ENCODE data around the gene PPARGC1A.

Gene PPARGC1A

GRCh38 chr4:23923840-23924239 is 34.0 kb upstream of the PPARGC1A start:
- H3K9ac ChIP-seq (ENCODE audit: low read depth, low read length), result no peak overlapping the region
- no peak overlapping the region for H3K4me3 ChIP-seq (ENCODE audit: low read length)
- no peaks in the 10 kb centered on the region for H3K9me3 ChIP-seq (replicated peaks; ENCODE audit: low read length)
- H3K36me3 ChIP-seq (ENCODE audit: insufficient read depth, low read length), result no peaks in the 10 kb centered on the region
- H3K4me1 ChIP-seq (ENCODE audit: control insufficient read depth, insufficient read depth, low read length), result no peaks in the 10 kb centered on the region
- no peaks in the 10 kb centered on the region for H3K27me3 ChIP-seq (ENCODE audit: control insufficient read depth, insufficient read depth, low read length)
- H3K4me2 ChIP-seq (ENCODE audit: low read length), result no peak overlapping the region

DNA sequence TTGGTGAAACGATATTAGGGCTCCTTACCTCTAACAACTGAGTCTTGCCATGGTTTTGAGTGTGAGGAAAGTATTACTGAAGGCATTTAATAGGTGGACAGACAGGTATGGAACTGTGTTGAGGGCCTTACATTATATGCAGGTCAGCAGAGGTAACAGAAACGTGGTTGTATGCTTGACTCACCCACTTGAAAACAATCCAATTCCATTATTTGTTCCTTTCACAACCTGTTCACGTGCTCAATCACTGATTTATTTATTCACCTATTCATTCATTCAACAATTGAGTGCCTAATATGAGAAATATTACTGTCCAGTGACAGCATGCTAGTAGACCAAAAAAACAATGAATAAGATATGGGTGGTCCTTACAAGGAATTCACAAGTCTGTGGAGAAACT is 33.3 kb upstream of the PPARGC1A start:
- no peaks in the 10 kb centered on the region for H3K36me3 ChIP-seq (ENCODE audit: insufficient read depth, low read length)
- no peaks in the 10 kb centered on the region for H3K27me3 ChIP-seq (ENCODE audit: control insufficient read depth, insufficient read depth, low read length)
- H3K9me3 ChIP-seq (replicated peaks; ENCODE audit: low read length), result no peaks in the 10 kb centered on the region
- no peaks in the 10 kb centered on the region for H3K4me1 ChIP-seq (ENCODE audit: control insufficient read depth, insufficient read depth, low read length)
- H3K4me3 ChIP-seq (ENCODE audit: low read length), result no peak overlapping the region
- no peak overlapping the region for H3K4me2 ChIP-seq (ENCODE audit: low read length)
- no peak overlapping the region for H3K9ac ChIP-seq (ENCODE audit: low read depth, low read length)

- Histone ChIP-seq H3K36me3 (ENCODE audit: insufficient read depth, low read length) (no peaks in the 10 kb centered on the region), H3K4me1 (ENCODE audit: control insufficient read depth, insufficient read depth, low read length) (no peaks in the 10 kb centered on the region), H3K27me3 (ENCODE audit: control insufficient read depth, insufficient read depth, low read length) (no peaks in the 10 kb centered on the region), H3K9ac (ENCODE audit: low read depth, low read length) (no peak overlapping the region), H3K4me2 (ENCODE audit: low read length) (no peak overlapping the region), H3K9me3 (replicated peaks; ENCODE audit: low read length) (no peaks in the 10 kb centered on the region), H3K4me3 (ENCODE audit: low read length) (no peak overlapping the region)
These were observed 32.8 kb upstream of the PPARGC1A start for GRCh38 chr4:23922541-23923111.

DNA sequence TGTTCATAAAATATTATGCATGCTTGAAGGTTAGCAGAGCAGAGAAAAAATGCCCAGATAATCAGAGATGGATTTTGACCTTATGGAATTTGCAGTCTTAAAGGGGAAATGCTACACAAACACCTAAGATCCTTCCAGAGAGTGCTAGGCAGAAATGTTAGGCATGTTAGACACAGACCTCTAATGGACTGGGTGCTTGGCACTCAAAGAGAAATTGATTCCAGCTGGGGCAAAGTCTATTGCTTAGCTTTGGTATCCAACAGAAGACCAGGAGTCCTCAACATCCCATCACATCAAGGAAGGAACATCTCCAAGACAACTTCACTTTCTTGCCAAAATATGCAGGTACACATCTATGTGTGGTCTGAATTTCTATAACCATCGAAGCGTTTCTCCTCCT is 32.2 kb upstream of the PPARGC1A start:
- Histone ChIP-seq H3K36me3 (ENCODE audit: insufficient read depth, low read length) (no peaks in the 10 kb centered on the region), H3K4me3 (ENCODE audit: low read length) (no peak overlapping the region), H3K9me3 (replicated peaks; ENCODE audit: low read length) (no peaks in the 10 kb centered on the region), H3K4me2 (ENCODE audit: low read length) (no peak overlapping the region), H3K9ac (ENCODE audit: low read depth, low read length) (no peak overlapping the region), H3K27me3 (ENCODE audit: control insufficient read depth, insufficient read depth, low read length) (no peaks in the 10 kb centered on the region), H3K4me1 (ENCODE audit: control insufficient read depth, insufficient read depth, low read length) (no peaks in the 10 kb centered on the region)

- Histone ChIP-seq H3K4me1 (ENCODE audit: control insufficient read depth, insufficient read depth, low read length) (no peaks in the 10 kb centered on the region), H3K27me3 (ENCODE audit: control insufficient read depth, insufficient read depth, low read length) (no peaks in the 10 kb centered on the region), H3K9me3 (replicated peaks; ENCODE audit: low read length) (no peaks in the 10 kb centered on the region), H3K9ac (ENCODE audit: low read depth, low read length) (no peak overlapping the region), H3K4me2 (ENCODE audit: low read length) (no peak overlapping the region), H3K4me3 (ENCODE audit: low read length) (no peak overlapping the region), H3K36me3 (ENCODE audit: insufficient read depth, low read length) (no peaks in the 10 kb centered on the region)
These were observed 31.6 kb upstream of the PPARGC1A start for GRCh38 chr4:23921447-23921845.

GRCh38 chr4:23920716-23921446 is 31.0 kb upstream of the PPARGC1A start:
- no peak overlapping the region for H3K4me3 ChIP-seq (ENCODE audit: low read length)
- H3K4me2 ChIP-seq (ENCODE audit: low read length), result no peak overlapping the region
- no peaks in the 10 kb centered on the region for H3K27me3 ChIP-seq (ENCODE audit: control insufficient read depth, insufficient read depth, low read length)
- no peaks in the 10 kb centered on the region for H3K9me3 ChIP-seq (replicated peaks; ENCODE audit: low read length)
- no peaks in the 10 kb centered on the region for H3K36me3 ChIP-seq (ENCODE audit: insufficient read depth, low read length)
- no peak overlapping the region for H3K9ac ChIP-seq (ENCODE audit: low read depth, low read length)
- H3K4me1 ChIP-seq (ENCODE audit: control insufficient read depth, insufficient read depth, low read length), result no peaks in the 10 kb centered on the region

- Histone ChIP-seq H3K4me2 (ENCODE audit: low read length) (no peak overlapping the region), H3K9ac (ENCODE audit: low read depth, low read length) (no peak overlapping the region), H3K27me3 (ENCODE audit: control insufficient read depth, insufficient read depth, low read length) (no peaks in the 10 kb centered on the region), H3K36me3 (ENCODE audit: insufficient read depth, low read length) (no peaks in the 10 kb centered on the region), H3K4me3 (ENCODE audit: low read length) (no peak overlapping the region), H3K4me1 (ENCODE audit: control insufficient read depth, insufficient read depth, low read length) (no peaks in the 10 kb centered on the region), H3K9me3 (replicated peaks; ENCODE audit: low read length) (no peaks in the 10 kb centered on the region)
These were observed 30.4 kb upstream of the PPARGC1A start for GRCh38 chr4:23920296-23920695.

GRCh38 chr4:23916282-23916681 is 26.4 kb upstream of the PPARGC1A start:
- no peak overlapping the region for H3K4me3 ChIP-seq (ENCODE audit: low read length)
- no peak overlapping the region for H3K9ac ChIP-seq (ENCODE audit: low read depth, low read length)
- H3K9me3 ChIP-seq (replicated peaks; ENCODE audit: low read length), result no peaks in the 10 kb centered on the region
- H3K27me3 ChIP-seq (ENCODE audit: control insufficient read depth, insufficient read depth, low read length), result no peaks in the 10 kb centered on the region
- no peaks in the 10 kb centered on the region for H3K36me3 ChIP-seq (ENCODE audit: insufficient read depth, low read length)
- no peaks in the 10 kb centered on the region for H3K4me1 ChIP-seq (ENCODE audit: control insufficient read depth, insufficient read depth, low read length)
- no peak overlapping the region for H3K4me2 ChIP-seq (ENCODE audit: low read length)

- no peak overlapping the region for H3K4me2 ChIP-seq (ENCODE audit: low read length)
- H3K36me3 ChIP-seq (ENCODE audit: insufficient read depth, low read length), result no peaks in the 10 kb centered on the region
- no peaks in the 10 kb centered on the region for H3K27me3 ChIP-seq (ENCODE audit: control insufficient read depth, insufficient read depth, low read length)
- H3K4me1 ChIP-seq (ENCODE audit: control insufficient read depth, insufficient read depth, low read length), result no peaks in the 10 kb centered on the region
- no peak overlapping the region for H3K9ac ChIP-seq (ENCODE audit: low read depth, low read length)
- H3K4me3 ChIP-seq (ENCODE audit: low read length), result no peak overlapping the region
- no peaks in the 10 kb centered on the region for H3K9me3 ChIP-seq (replicated peaks; ENCODE audit: low read length)
These were observed 25.7 kb upstream of the PPARGC1A start for GRCh38 chr4:23915459-23916132.

DNA sequence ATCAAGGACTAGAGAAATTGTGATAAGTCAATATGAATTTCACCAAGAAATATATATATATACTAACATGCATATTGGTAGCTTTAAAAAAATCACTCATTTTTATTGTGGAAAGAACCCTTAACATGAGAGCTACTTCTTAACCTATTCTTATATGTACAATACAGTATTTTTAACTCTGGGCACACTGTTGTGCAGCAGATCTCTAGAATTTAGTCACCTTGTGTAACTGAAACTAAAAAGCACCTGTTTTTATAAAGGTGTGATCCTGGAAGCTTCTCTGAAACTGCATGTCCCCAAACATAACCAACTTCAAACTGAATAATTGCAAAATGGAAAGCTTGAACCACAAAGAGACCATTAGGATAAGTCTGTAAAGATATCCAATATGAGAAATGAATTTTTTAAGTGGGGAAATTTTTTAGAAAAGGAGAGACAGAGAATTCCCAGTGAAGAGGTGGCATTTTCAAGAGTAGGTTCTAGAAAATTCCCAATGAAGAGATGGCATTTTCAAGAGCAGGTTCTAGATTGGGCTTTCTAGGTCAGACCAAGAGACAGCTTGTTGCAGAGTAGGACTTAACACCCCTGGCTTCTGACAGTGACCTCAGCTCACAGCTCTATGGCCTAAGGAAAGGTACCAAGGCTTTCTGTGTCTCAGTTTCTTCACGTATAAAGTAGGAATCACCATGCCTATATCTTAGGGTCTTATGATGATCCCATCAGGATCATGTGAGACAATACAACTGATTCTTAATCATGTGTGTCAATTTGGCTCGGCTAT is 22.0 kb upstream of the PPARGC1A start:
- Histone ChIP-seq H3K4me1 (ENCODE audit: control insufficient read depth, insufficient read depth, low read length) (no peaks in the 10 kb centered on the region), H3K4me2 (ENCODE audit: low read length) (no peak overlapping the region), H3K9ac (ENCODE audit: low read depth, low read length) (no peak overlapping the region), H3K36me3 (ENCODE audit: insufficient read depth, low read length) (no peaks in the 10 kb centered on the region), H3K27me3 (ENCODE audit: control insufficient read depth, insufficient read depth, low read length) (no peaks in the 10 kb centered on the region), H3K9me3 (replicated peaks; ENCODE audit: low read length) (no peaks in the 10 kb centered on the region), H3K4me3 (ENCODE audit: low read length) (no peak overlapping the region)

GRCh38 chr4:23909671-23910070 is 19.8 kb upstream of the PPARGC1A start:
- Histone ChIP-seq H3K4me1 (ENCODE audit: control insufficient read depth, insufficient read depth, low read length) (peaks cover 3% of the 10 kb centered on the region), H3K9me3 (replicated peaks; ENCODE audit: low read length) (no peaks in the 10 kb centered on the region), H3K9ac (ENCODE audit: low read depth, low read length) (no peak overlapping the region), H3K36me3 (ENCODE audit: insufficient read depth, low read length) (no peaks in the 10 kb centered on the region), H3K4me2 (ENCODE audit: low read length) (no peak overlapping the region), H3K4me3 (ENCODE audit: low read length) (no peak overlapping the region), H3K27me3 (ENCODE audit: control insufficient read depth, insufficient read depth, low read length) (peaks cover 10% of the 10 kb centered on the region)
